Activated naive CD4-positive, alpha-beta T cell treated with anti-CD3 and anti-CD28 coated beads, Interleukin-2, amount 50 U/mL, for 16 hours (primary cell): ENCODE data around the gene KCNAB1.

Experiments used
- DNase-seq: peaks from one replicate; pipeline ENCODE4 v3.0.0-alpha.2; 2020

The KCNAB1 gene

GRCh38 chr3:156285626-156286025 is 165.2 kb downstream of the KCNAB1 start:
- no peak for DNase-seq

DNA sequence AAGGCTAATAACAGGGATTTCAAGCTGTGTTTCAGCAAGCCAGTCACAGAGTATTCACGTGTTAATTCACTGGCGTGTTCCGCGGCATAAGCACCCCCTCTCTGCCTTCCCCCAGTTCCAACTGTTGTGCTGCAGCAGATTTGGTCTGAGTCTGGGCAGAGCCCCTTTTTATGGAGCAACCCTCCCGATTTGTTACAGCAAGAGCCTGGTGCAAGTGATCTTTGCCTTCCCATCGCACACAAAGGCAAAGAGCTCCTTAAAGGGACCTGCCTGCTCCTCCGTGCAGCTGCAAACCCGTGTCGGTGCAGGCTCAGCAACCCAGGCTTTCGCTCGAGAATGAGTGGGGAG is 170.5 kb downstream of the KCNAB1 start:
- DNase-seq: no peak

GRCh38 chr3:156291272-156292123 is 171.1 kb downstream of the KCNAB1 start:
- DNase-seq: no peak

GRCh38 chr3:156293566-156293965 is 173.2 kb downstream of the KCNAB1 start:
- DNase-seq: no peak

DNA sequence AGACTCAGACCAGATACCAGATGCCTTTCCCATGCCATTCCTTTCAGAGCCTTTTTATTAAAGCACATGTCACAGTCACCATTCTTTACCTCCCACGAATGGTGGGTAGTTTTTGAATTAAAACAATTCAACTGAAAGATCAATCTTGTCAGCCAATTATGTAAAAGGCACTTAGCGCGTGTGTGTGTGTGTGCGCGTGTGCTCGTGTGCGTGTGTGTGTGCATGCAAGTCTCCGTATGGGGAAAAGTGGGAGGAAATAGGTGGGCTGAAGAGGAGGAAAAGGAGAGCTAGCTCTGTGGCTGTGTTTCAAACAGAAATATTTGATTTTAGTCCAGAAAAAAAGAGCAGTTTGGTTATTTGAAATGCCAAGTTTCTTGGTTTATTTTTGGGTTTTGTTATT is 177.2 kb downstream of the KCNAB1 start:
- DNase-seq: no peak

DNA sequence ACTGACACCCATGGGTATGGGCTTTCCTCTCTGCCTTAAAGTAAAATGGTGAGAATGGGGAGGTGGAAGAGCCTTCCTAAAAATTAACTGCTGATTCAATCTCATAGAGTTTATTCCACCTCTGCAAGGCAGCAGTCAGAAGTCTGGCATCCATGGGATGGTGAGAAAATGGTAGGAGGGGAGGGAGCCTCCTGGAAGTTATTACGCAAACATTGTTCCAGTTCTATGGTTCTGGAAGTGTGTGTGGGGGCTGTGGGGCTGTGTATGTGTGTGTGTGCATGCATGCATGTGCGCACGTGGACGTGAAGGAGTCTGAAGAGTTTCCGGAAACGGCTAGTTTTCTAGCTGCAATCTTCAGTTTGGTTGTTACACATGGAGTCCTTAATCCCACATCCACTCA is 177.6 kb downstream of the KCNAB1 start:
- no peak for DNase-seq

DNA sequence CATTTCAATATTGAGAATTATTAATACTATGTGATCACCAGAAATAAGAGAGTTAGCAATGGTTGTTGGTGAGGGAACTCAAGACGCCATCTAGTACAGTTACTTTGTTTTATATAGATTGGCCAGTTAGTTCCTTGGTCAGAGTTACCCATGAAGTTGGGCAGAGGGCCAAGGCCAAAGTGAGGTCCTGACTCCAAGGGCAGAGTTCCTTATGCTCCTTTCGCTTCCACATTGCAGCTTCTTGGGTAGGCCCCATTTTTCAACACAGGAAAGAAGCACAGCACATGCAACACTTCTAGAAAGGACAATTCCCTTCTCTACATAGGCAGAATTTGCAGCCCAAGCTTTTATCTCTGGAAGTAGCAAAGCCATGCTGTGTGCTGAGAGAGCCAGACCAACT is 178.6 kb downstream of the KCNAB1 start:
- no peak for DNase-seq

DNA sequence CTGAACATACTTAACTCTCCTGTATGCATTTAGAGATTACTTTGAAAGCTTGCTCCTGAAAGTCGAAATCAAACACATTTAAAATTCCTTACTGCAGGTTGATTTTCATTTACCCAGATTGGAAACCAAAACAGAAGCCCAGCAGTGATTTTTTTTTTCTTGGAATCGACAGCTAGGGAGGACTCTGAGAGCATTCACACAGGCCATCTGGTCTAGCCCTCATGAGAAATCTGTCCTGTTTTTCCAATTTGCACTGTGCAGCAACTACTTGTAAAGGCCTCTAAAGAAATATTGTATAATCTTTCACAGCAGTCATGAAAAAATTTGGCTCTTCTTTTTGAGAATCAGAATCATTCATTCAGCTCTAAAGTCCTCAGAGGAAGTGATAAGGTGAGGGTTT is 179.2 kb downstream of the KCNAB1 start:
- no peak for DNase-seq

DNA sequence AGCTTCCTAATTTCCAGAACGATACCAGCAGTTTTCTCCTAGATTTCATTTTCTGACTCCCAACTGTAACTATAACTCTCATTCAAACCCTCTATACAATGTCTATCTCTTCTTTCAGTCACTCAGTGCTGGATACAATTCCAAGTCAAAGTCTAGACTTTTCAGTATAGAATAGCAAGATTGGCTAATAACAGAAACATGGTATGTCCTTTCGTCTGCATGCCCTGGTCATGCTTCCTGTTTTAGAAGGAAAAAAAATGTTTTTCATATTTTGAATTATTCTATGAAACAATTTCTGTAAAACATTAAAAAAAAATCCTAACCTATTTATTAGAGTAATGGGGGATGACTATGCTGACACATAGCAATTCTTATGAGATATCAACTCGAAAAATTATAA is 180.0 kb downstream of the KCNAB1 start:
- DNase-seq: no peak

GRCh38 chr3:156300929-156301840 is 180.8 kb downstream of the KCNAB1 start:
- no peak for DNase-seq

GRCh38 chr3:156303001-156303707 is 182.8 kb downstream of the KCNAB1 start:
- no peak for DNase-seq

- DNase-seq: no peak
These were observed 184.0 kb downstream of the KCNAB1 start for GRCh38 chr3:156304406-156304805.

DNA sequence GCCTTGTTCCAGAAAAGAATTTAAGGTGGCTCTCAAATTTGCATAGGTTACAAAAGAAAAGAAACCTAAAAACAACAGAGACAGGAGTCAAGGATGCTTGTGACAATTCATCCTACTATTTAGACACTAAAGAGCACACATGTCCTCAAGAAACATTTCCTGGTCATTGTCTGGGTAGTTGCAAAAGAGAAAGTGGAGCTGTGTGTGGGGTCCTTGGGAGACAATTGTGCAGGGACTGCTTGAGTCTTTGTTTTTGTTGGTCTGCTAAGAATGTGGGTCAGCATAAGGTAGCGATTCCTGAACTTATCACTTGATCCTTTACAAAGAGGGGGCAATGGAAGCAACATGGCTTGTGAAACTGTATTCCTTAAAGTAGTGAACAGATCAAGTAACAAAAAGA is 185.3 kb downstream of the KCNAB1 start:
- no peak for DNase-seq

- no peak for DNase-seq
These were observed 187.3 kb downstream of the KCNAB1 start for GRCh38 chr3:156307704-156308103.

GRCh38 chr3:156311431-156311830 is 191.1 kb downstream of the KCNAB1 start:
- DNase-seq: no peak

DNA sequence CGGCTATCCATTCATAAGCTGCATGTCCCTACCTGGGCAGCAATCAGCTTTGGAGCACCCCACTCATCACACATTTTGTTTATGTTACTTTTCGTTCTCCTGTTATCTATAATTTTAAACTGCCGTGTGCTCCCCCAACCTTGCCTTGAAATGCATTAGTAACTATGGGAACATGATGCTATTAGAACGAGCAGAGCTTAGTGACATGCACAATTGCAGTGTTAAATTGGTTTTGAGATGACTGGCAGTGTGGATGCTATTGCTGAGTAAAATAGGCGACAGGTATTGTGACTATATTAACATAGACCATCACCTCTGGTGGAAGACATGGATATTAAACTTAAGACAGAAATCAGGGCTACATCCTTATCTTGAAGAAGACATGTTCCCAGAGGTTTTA is 191.6 kb downstream of the KCNAB1 start:
- no peak for DNase-seq

GRCh38 chr3:156316076-156316475 is 195.7 kb downstream of the KCNAB1 start:
- no peak for DNase-seq

- DNase-seq: no peak
These were observed 197.2 kb downstream of the KCNAB1 start for GRCh38 chr3:156317462-156318074.

DNA sequence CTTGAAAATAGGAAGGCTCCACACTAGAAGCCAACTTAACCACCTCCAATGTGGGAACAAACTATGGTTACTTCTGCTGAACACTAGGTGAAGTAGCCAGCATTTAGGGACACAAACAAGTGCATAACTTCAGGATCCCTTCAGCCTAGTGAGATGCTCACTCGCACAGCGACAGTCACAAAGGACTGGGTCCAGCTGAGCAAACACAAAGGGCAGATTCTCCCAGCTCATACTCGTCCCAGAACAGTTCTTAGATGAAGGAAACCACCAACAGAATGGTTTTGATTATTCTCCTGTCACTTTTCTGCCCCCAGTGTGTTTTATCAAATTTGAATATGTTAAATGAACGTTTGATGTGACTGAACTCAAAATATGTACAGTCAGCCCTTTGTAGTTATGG is 201.6 kb downstream of the KCNAB1 start:
- DNase-seq: no peak

- no peak for DNase-seq
These were observed 203.1 kb downstream of the KCNAB1 start for GRCh38 chr3:156323466-156323865.

DNA sequence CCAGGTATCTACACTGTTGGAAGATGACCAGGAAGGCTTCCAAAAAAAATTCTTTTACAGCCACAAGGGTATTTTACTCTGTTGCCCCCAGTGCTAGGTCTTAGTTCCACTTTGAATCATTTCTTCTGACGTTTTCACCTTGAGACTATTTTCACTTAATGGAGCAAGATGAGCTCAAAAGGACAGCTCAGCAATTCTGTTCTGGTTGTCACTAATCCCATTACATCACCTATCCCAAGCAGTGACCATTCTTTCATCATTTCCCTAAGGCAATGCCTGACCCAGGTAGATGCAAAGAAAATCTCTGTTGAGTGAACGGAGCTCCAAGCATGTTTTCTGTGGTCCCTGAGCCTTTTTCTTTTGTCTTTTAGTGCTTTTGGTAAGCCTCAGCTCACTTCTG is 210.0 kb downstream of the KCNAB1 start:
- DNase-seq: no peak

DNA sequence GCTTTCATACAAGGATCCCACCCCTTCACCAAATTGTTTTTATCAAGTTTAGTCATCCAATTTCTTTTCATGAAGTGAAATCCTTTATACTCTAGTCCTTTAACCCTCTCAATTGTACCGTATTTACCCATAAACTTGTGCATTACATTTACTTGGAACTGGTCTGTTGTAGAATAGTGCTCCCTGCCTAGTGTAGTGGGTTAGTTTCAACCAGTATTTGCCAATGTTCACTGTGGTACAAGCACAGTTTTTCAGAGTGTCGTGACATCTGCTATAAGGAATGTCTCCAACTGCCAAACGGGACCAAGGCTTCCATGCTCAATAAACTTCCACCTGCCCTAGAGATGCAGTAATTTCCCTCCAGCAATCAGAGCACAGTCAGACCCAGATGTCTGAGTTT is 211.9 kb downstream of the KCNAB1 start:
- no peak for DNase-seq
